ENCODE measurements around the gene NYAP2.

The NYAP2 gene

GRCh38 chr2:225399504-225399903 lies at the start of gene NYAP2:
NYAP2 (plus strand) TSS chr2:225399710; CDS start chr2:225408881, 9,171 bp downstream.
- DNase-seq (ENCODE audit: low read depth), result no peak

- DNase-seq (ENCODE audit: low read depth), result no peak
These were observed 45.9 kb upstream of the NYAP2 start for GRCh38 chr2:225353579-225354085.

GRCh38 chr2:225354281-225354774 lies 45.2 kb upstream of the NYAP2 start:
- no peak for DNase-seq (ENCODE audit: low read depth)

GRCh38 chr2:225355788-225356187 lies 43.7 kb upstream of the NYAP2 start:
- DNase-seq (ENCODE audit: low read depth), result no peak

DNA sequence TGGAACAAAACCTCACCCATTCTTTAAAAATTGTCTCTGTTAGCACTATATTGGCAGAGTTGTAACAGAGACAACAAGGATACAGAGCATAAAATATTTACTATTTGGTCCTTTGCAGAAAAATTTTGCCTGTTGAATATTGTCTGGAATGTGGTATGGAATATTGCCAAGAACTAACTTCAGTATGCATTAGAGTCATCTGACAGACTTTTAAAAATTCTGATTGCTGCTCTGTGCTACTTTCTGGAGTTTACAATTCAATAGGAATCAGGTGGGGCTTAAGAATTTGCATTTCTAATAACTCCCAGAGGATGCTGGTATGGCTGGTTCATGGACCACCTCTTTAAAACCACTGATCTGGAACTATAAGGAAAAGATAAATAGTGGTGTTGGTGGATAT lies 32.8 kb upstream of the NYAP2 start:
- DNase-seq (ENCODE audit: low read depth), result no peak

DNA sequence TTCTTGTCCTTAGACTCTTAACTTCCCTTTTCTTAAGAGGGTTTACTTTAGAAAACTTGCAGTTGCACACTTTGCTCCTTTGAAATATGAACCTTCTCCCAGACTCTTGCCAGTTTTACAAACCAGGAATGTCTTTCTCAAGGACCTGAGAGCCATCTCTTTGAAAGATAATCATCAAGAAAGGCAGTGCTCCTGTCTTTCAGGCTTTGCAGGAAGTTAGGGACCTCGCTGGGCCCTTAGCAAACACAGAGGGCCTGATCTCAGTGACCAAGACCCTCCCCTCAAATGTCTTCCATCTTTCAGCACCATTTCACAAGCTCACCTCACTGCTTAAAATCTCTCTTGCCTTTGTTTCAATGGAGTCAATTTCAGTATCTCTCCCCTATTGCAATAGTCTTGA lies 32.0 kb upstream of the NYAP2 start:
- DNase-seq (ENCODE audit: low read depth), result no peak

- no peak for DNase-seq (ENCODE audit: low read depth)
These were observed 20.5 kb upstream of the NYAP2 start for GRCh38 chr2:225378984-225379383.

- no peak for DNase-seq (ENCODE audit: low read depth)
These were observed 19.7 kb upstream of the NYAP2 start for GRCh38 chr2:225379856-225380255.

- no peak for DNase-seq (ENCODE audit: low read depth)
These were observed 17.9 kb upstream of the NYAP2 start for GRCh38 chr2:225381609-225382008.

- DNase-seq (ENCODE audit: low read depth), result no peak
These were observed 1.1 kb upstream of the NYAP2 start for GRCh38 chr2:225398372-225398771.

GRCh38 chr2:225400060-225400511 lies 576 bp downstream of the NYAP2 start:
- DNase-seq (ENCODE audit: low read depth), result no peak

GRCh38 chr2:225400546-225401400 lies 1.3 kb downstream of the NYAP2 start:
- DNase-seq (ENCODE audit: low read depth), result no peak

DNA sequence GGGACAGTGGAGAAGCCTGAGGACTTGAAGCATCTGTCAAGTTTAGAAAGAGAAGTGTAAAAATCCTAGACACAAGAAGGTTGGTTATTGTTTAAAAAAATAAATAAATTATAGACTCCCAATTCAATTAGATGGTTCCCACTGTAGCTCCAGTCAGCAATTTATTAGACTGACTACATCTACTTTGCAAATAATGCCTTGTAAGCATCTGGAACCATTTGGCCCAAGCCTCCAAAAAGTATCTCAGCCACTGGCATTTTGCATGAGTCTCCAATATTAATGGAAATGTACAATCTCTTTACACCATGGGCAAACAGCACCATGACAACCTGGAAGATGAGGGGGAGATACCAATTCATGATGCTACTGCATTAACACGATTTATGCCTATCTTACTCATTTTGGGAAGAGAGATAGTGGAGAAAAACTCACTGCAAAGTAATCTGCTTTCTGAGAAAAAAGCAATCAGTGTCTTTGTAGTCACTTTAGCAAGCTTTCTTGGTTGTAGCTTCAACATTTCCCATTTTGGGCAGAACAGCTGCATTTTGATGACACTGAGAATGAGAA lies 2.8 kb downstream of the NYAP2 start:
- DNase-seq (ENCODE audit: low read depth), result no peak

DNA sequence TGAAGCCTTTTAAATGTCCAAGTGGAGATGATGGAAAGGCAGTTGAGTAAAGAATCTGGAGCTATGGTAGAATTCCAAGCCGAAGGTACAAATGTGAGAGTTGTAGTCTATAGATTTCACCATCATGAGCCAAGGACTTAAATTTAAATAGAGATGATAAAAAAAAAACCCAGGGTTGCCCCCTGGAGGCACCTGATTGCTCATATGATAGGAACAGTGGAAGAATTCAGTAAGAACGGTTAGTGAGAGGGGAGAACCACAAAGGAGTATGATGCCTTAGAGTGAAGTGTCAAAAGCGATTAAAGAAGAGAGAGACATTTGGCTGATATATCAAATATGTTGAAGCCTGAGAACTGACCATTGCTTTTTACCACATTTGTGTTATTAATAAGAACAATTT lies 11.9 kb downstream of the NYAP2 start:
- DNase-seq (ENCODE audit: low read depth), result no peak

DNA sequence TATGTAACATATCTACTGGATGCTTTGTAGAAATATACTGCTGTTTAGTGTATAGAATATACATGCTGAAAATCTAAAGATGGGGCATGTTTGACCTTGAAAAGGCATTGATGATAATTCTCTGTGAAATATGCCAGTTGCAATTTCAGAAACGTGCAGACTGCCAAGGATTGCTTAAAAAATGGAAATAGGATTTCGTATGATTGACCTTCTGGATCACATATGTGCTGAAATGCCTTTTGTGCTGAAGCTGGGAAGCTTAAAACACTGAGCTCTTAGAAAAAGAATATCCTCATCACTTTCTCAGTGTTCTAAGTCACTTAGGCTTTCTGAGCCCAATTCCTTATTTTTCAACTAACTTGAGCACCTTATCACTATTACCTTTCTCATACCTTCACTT lies 14.3 kb downstream of the NYAP2 start:
- DNase-seq (ENCODE audit: low read depth), result no peak

DNA sequence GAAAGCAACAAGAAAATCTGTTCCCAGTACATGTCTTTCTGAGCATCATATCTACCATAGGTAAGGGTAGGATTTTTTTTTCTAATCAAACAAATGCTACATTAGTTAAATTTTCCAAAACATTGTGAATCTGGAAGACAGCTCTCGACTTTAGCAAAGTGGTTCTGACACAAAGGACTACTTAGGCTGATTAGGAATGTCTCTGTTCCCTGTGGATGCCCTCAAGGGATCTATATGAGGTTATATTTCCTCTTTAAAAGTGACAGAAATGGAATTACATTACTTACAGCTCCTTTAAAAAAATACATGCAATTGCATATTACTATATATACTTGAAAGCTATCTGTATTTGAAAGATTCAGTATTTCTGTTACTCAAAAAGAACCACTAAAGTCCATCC lies 15.4 kb downstream of the NYAP2 start:
- no peak for DNase-seq (ENCODE audit: low read depth)

DNA sequence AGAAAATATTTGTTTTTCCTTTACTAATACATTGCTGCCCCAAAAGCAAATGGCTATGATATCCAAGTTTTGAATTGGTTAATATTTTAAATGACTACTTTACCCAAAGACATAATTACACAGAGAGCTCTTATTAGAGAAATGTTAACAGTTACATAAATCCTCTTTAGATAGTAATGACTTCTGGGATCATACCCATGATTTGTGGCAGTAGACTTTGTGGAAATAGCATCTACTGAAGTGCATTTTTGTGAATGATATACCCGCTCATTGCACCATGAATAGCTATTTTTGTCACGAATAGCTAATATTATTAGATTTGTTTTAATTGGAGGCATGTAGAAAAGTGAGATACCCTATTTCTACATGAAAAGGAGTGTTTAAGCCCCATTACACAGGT lies 15.8 kb downstream of the NYAP2 start:
- no peak for DNase-seq (ENCODE audit: low read depth)

- DNase-seq (ENCODE audit: low read depth), result no peak
These were observed 16.3 kb downstream of the NYAP2 start for GRCh38 chr2:225415792-225416191.

GRCh38 chr2:225416616-225417367 lies 17.3 kb downstream of the NYAP2 start:
- DNase-seq (ENCODE audit: low read depth), result no peak

DNA sequence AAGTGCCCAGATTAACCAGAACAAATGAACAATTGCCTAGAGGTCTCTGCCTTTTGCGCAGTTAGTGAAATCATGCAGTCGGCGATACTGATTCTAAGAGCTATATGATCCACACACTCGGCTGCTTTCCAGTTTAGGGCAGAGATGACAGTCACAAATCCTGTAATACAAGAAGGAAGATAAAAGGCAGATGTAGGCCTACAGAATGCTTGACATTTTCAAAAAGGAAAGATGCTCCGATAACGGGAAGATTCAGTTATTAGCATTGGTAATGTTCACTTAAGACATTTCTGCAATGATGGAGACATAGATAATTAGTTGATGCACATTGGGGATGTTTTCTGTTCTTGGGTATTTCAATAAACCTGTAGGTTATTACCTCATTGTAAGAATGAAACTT lies 19.5 kb downstream of the NYAP2 start:
- DNase-seq (ENCODE audit: low read depth), result no peak

GRCh38 chr2:225422145-225422544 lies 22.6 kb downstream of the NYAP2 start:
- DNase-seq (ENCODE audit: low read depth), result no peak

GRCh38 chr2:225425284-225425683 lies 25.8 kb downstream of the NYAP2 start:
- no peak for DNase-seq (ENCODE audit: low read depth)

DNA sequence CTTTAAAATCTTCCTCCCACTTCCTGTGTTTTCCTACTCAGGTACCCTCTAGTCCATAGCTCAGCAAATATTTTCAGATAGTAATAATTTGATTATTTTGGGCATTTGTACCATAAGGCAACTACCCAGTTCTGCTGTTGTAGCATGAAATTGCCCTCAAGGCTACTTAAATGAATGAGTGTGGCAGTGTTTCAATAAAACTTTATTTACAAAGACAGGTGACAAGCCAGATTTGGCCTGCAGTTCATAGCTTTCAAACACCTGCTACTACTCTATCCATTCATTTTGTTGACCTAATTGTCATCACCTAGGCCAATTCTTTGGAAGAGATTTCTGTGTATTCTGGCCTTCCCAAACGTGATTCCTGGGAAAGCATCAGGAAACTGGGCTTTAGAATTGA lies 28.9 kb downstream of the NYAP2 start:
- no peak for DNase-seq (ENCODE audit: low read depth)
